Measurements from ENCODE around the gene PLD1.

The PLD1 gene

DNA sequence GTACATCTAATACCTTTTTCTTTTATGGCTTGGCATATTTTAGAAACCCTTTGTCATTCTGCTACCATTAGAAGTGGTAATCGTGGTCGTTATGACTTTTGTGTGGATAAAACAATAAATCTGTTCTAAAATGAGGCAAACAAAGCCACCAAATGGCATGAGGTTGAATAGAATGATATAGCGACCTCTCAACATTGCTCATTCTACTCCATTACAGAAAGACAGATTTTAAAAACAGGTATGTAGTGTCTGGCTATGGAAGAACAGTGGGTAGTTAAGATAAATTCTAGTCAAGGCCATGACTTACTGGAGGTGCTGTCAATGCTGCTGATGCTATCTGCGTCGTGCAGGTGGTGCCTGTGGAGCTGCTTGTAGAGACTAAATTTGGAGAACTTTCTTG, 123.2 kb downstream of the PLD1 start:
- H3K36me3 ChIP-seq, result no peaks in the 10 kb centered on the region
- no peaks in the 10 kb centered on the region for H3K27me3 ChIP-seq (ENCODE audit: insufficient read depth, low read depth, severe bottlenecking)
- TF ChIP-seq CTCF (IDR thresholded peaks at IDR 0.05; ENCODE audit: low read depth, low read length), result no peak

DNA sequence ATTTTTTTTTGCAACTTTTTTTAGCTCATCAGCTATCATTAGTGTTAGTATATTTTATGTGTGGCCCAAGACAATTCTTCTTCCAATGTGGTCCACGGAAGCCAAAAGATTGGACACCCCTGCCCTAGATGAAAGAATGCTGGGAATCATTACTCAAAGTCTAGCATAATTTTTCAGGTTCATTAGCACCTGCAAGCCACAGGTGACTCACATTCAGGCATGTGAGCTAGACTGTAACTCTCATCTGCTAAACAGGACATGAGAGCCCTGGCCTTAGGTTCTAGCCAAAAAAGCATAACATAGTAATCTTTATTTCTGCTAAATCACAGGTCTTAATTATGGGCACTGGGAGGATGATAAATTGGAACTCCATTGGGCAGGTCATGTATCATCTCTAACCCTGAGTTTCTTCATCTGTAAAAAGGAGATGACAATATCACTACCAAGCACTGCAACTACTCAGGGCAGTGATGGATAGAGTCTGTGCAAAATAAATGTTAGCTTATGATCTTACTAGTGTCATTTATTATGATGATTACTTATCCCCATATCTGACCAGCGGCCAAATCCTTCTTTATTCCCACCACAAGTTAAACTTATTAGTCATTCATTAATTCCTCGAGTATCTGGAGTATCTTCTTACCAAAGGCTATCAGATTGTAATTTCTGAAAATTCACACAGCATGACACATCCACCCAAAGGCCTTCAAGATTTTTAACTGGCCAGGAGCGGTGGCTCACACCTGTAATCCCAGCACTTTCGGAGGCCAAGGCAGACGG, 125.0 kb downstream of the PLD1 start:
- DNase-seq, result no peak
- no peak overlapping the region for H3K27ac ChIP-seq
- no peak for TF ChIP-seq CTCF (IDR thresholded peaks at IDR 0.05; ENCODE audit: low read depth, low read length)
- H3K36me3 ChIP-seq, result no peaks in the 10 kb centered on the region
- no peaks in the 10 kb centered on the region for H3K9me3 ChIP-seq (ENCODE audit: severe bottlenecking)
- H3K4me3 ChIP-seq (ENCODE audit: low read depth, low read length), result no peak overlapping the region
- no peaks in the 10 kb centered on the region for H3K27me3 ChIP-seq (ENCODE audit: insufficient read depth, low read depth, severe bottlenecking)

More for the DNA sequence above, 123.2 kb downstream of the PLD1 start:
- no peak for DNase-seq
- Histone ChIP-seq H3K9me3 (ENCODE audit: severe bottlenecking) (no peaks in the 10 kb centered on the region), H3K4me3 (ENCODE audit: low read depth, low read length) (no peak overlapping the region), H3K27ac (no peak overlapping the region)

DNA sequence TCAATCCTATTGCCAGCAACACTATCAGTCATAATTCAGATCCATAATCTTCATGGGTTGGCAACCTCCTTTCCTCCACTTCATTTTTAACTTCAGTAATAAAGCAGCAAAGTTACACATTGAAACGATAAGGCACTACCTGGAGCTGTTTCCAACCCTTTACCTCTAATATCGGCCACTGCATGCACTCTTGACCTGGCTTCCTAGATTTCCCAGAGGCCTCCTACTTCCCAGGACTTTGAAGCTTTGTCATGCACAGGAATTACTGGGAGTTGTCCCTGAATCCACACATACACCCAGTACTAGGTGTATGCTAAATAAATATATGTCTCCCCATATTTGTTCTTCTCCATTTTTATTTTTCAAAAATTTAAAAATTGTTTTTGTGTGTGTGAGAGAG, 126.1 kb downstream of the PLD1 start:
- Histone ChIP-seq H3K27ac (no peak overlapping the region), H3K36me3 (no peaks in the 10 kb centered on the region), H3K4me3 (ENCODE audit: low read depth, low read length) (no peak overlapping the region), H3K9me3 (ENCODE audit: severe bottlenecking) (no peaks in the 10 kb centered on the region), H3K27me3 (ENCODE audit: insufficient read depth, low read depth, severe bottlenecking) (no peaks in the 10 kb centered on the region)
- no peak for DNase-seq
- TF ChIP-seq CTCF (IDR thresholded peaks at IDR 0.05; ENCODE audit: low read depth, low read length), result no peak

GRCh38 chr3:171682743-171683142, 127.5 kb downstream of the PLD1 start:
- H3K27ac ChIP-seq, result no peak overlapping the region
- no peaks in the 10 kb centered on the region for H3K27me3 ChIP-seq (ENCODE audit: insufficient read depth, low read depth, severe bottlenecking)
- no peak for DNase-seq
- no peak for TF ChIP-seq CTCF (IDR thresholded peaks at IDR 0.05; ENCODE audit: low read depth, low read length)
- no peak overlapping the region for H3K4me3 ChIP-seq (ENCODE audit: low read depth, low read length)
- H3K9me3 ChIP-seq (ENCODE audit: severe bottlenecking), result no peaks in the 10 kb centered on the region
- no peaks in the 10 kb centered on the region for H3K36me3 ChIP-seq

- DNase-seq, result no peak
- no peak overlapping the region for H3K27ac ChIP-seq
- no peak overlapping the region for H3K4me3 ChIP-seq (ENCODE audit: low read depth, low read length)
- TF ChIP-seq CTCF (IDR thresholded peaks at IDR 0.05; ENCODE audit: low read depth, low read length), result no peak
- no peaks in the 10 kb centered on the region for H3K27me3 ChIP-seq (ENCODE audit: insufficient read depth, low read depth, severe bottlenecking)
- no peaks in the 10 kb centered on the region for H3K36me3 ChIP-seq
- H3K9me3 ChIP-seq (ENCODE audit: severe bottlenecking), result no peaks in the 10 kb centered on the region
Observed at GRCh38 chr3:171680726-171681411, 129.4 kb downstream of the PLD1 start.

Data from WERI-Rb-1 (cell line).